Upper lobe of left lung (tissue), 6 donors: ENCODE results near the gene C2orf42. TPM values are rescaled to one million over a fixed set of nuclear protein-coding genes. Genes with fewer than 3 reads are reported as not detected.
"Not testable (repeated sequence)": the region's sequence is repeated elsewhere in the genome, so short reads cannot be mapped to it uniquely, and the experiment has no call there.

Source experiments
- ATAC-seq, 2 donors: fragments of 200-7000 bp; cut with Tn5 transposase; one replicate each; pipeline ENCODE4 v1.9.1; 2022; ENCODE audit warnings: mild to moderate bottlenecking in 2 of 2, moderate library complexity in 2 of 2; ENCODE audit not compliant: low FRiP score in 2 of 2
- DNase-seq, 2 donors: peaks; one replicate each; pipeline ENCODE4 v3.0.0-alpha.2; 2019 to 2020
- H3K27ac ChIP-seq, 4 donors: fragments of 200-600 bp; sonication (generic); one replicate each; pipeline ENCODE4 v1.5.1; 2016 to 2019
- H3K27me3 ChIP-seq, 4 donors: fragments of 200-600 bp; sonication (generic); one replicate each; pipeline ENCODE4 v1.5.1; 2017 to 2019
- H3K36me3 ChIP-seq, 4 donors: fragments of 200-600 bp; sonication (generic); one replicate each; pipeline ENCODE4 v1.5.1; 2016 to 2019
- H3K4me1 ChIP-seq, 4 donors: fragments of 200-600 bp; sonication (generic); one replicate each; pipeline ENCODE4 v1.5.1; 2018 to 2019
- H3K4me3 ChIP-seq, 4 donors: fragments of 200-600 bp; sonication (generic); one replicate each; pipeline ENCODE4 v1.5.1; 2017 to 2019; ENCODE audit warnings: mild to moderate bottlenecking in 2 of 4, moderate library complexity in 1 of 4
- H3K9me3 ChIP-seq, 4 donors: fragments of 200-600 bp; sonication (generic); one replicate each; pipeline ENCODE4 v1.5.1; 2018 to 2019
- EP300 ChIP-seq, 4 donors: sonication (generic); formaldehyde crosslinking; IDR thresholded peaks; one replicate each; pipeline ENCODE4 v1.5.1; 2017; ENCODE audit warnings: antibody characterized with exemption in 4 of 4, control low read depth in 2 of 4
- POLR2A ChIP-seq, 4 donors: fragments of 450-650 bp; IDR thresholded peaks; one replicate each; pipeline ENCODE4 v1.5.1; 2016 to 2017; ENCODE audit warnings: antibody characterized with exemption in 4 of 4, mild to moderate bottlenecking in 2 of 4
- POLR2AphosphoS5 ChIP-seq, 2 donors: sonication (generic); formaldehyde crosslinking; IDR thresholded peaks; one replicate each; pipeline ENCODE4 v1.5.1; 2017; ENCODE audit warnings: antibody characterized with exemption in 2 of 2
- WGBS, 2 donors: methylation state at CpG; one replicate each; pipeline ENCODE4 v1.1.5; 2017 to 2018; 5-methylcytosine and 5-hydroxymethylcytosine counted together
- total RNA-seq, 6 donors: library from RNA; depleted of rRNA in 4 of 6; stranded (reverse); fragments of >200 nt in 4 of 6; gene quantifications; one replicate each; pipeline versions ENCODE4 v1.1.0 to v1.2.1, GENCODE V29; 2016 to 2021
- TF ChIP-seq, protein P1 (sequence below), 6 experiments: fragments of 450-650 bp in 4 of 6; fragments of 200-600 bp in 2 of 6; sonication (generic) in 2 of 6; IDR thresholded peaks; one replicate each; pipeline ENCODE4 v1.5.1; 2016 to 2019; ENCODE audit warnings: antibody characterized with exemption in 6 of 6
- donor health status: DM: no; HTN: no; CAD: no; lungs with moderate emphysema.
- donor health status: DM: no; HTN: yes; CAD: no; lungs with severe emphysema.

C2orf42 gene
- total RNA-seq, 6 donors from 2014 or later = 7.8 to 15.0 (median 12.4) TPM

DNA sequence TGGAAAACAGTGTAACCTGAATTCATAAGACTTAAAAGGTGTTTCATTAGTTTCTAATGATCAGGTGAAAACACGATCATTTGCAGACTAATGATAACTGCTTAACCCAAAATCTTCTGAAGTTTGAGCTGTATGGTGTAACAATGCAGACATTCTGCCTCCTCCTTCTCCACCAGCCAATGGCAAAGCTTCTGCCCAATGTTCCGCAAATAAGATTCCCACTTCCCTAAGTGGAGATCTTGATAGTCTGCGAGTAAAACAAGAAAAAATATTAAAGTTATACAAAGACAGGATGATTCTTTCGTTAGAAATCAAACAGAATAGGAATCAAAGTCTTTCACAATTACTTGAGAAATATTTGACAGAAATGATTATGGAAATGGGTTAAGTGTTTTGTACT is 8.1 kb downstream of the C2orf42 start:
- no peaks in the 10 kb centered on the region for H3K9me3 ChIP-seq
- no peaks in the 10 kb centered on the region for H3K4me1 ChIP-seq
- no peaks in the 10 kb centered on the region for H3K27me3 ChIP-seq
- ATAC-seq = no peak
- WGBS, 2 donors = 78 to 88% methylated on average over 4 of the region's 4 CpGs
- H3K36me3 ChIP-seq = peaks cover 0 to 46% (median 21%) of the 10 kb centered on the region in 4 donors
- no peak for DNase-seq
- TF ChIP-seq, protein P1, sequence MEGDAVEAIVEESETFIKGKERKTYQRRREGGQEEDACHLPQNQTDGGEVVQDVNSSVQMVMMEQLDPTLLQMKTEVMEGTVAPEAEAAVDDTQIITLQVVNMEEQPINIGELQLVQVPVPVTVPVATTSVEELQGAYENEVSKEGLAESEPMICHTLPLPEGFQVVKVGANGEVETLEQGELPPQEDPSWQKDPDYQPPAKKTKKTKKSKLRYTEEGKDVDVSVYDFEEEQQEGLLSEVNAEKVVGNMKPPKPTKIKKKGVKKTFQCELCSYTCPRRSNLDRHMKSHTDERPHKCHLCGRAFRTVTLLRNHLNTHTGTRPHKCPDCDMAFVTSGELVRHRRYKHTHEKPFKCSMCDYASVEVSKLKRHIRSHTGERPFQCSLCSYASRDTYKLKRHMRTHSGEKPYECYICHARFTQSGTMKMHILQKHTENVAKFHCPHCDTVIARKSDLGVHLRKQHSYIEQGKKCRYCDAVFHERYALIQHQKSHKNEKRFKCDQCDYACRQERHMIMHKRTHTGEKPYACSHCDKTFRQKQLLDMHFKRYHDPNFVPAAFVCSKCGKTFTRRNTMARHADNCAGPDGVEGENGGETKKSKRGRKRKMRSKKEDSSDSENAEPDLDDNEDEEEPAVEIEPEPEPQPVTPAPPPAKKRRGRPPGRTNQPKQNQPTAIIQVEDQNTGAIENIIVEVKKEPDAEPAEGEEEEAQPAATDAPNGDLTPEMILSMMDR (IDR thresholded peaks at IDR 0.05) = no peak
- TF ChIP-seq POLR2A (IDR thresholded peaks at IDR 0.05) = no peak
- TF ChIP-seq POLR2AphosphoS5 (IDR thresholded peaks at IDR 0.05) = no peak
- no peak for TF ChIP-seq EP300 (IDR thresholded peaks at IDR 0.05)
- H3K27ac ChIP-seq = no peak overlapping the region
- no peak overlapping the region for H3K4me3 ChIP-seq

DNA sequence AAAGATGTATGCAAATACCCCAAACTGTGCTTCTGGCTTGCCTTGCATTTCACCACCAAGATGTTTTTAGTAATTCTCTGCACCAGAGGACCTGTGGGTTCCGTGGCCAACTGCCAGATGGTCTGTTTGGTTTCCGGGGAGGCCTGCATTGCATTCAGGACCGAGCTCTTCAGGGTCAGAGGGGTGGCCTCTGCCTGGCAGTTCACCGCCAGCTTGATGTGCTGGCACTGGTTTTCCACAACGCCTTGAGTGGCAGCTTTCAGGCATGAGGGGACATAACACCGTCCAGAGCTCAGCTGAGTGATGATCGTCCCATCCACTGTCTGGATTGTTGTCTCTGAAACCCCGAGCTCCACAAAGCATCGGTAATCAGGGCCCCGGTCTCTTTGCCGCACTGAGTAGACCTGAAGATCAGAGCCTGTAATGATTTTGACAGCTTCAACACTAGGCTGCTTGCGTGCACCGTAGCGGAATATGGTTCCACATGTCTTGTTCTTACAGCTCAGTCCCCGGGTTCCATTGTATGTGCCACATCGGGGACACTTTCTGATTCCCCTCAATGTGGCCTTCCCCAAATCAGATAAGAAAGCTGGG is 9.4 kb downstream of the C2orf42 start:
- H3K36me3 ChIP-seq = peaks cover 0 to 58% (median 26%) of the 10 kb centered on the region in 4 donors
- TF ChIP-seq EP300 (IDR thresholded peaks at IDR 0.05) = no peak
- TF ChIP-seq POLR2A (IDR thresholded peaks at IDR 0.05) = no peak
- TF ChIP-seq, protein P1 (IDR thresholded peaks at IDR 0.05) = no peak
- TF ChIP-seq POLR2AphosphoS5 (IDR thresholded peaks at IDR 0.05) = no peak
- DNase-seq (no peak), ATAC-seq (no peak)
- whole genome bisulfite sequencing, 2 donors = 85 to 88% methylated on average over 12 to 16 of the region's 16 CpGs
- no peaks in the 10 kb centered on the region for H3K9me3 ChIP-seq
- H3K4me1 ChIP-seq = no peaks in the 10 kb centered on the region
- no peaks in the 10 kb centered on the region for H3K27me3 ChIP-seq
- H3K27ac ChIP-seq = no peak overlapping the region
- H3K4me3 ChIP-seq = no peak overlapping the region

DNA sequence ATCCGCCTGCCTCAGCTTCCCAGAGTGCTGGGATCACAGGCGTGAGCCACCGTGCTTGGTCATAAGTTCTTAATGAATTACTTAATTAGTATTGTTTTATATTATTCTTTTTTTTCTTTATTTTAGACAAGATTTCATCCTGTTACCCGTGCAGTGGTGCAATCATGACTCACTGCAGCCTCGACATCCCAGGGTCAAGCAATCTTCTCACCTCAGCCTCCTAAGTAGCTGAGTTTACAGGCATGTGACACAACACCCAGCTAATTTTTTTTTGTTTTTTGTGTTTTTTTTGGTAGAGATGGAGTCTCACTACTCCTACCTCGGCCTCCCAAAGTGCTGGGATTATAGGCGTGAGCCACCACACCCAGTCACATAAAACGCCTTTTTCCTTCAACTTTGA is 17.3 kb downstream of the C2orf42 start:
- no peak for TF ChIP-seq EP300 (IDR thresholded peaks at IDR 0.05)
- TF ChIP-seq, protein P1 (IDR thresholded peaks at IDR 0.05) = no peak
- TF ChIP-seq POLR2AphosphoS5 (IDR thresholded peaks at IDR 0.05) = no peak
- no peak for TF ChIP-seq POLR2A (IDR thresholded peaks at IDR 0.05)
- DNase-seq (no peak), ATAC-seq (no peak)
- Histone ChIP-seq H3K36me3 (peaks cover 0 to 97% (median 40%) of the 10 kb centered on the region in 4 donors), H3K27ac (no peak overlapping the region), H3K4me3 (no peak overlapping the region), H3K27me3 (no peaks in the 10 kb centered on the region), H3K9me3 (no peaks in the 10 kb centered on the region), H3K4me1 (no peaks in the 10 kb centered on the region)
- WGBS, 2 donors = 92 to 95% methylated on average over 8 of the region's 8 CpGs

DNA sequence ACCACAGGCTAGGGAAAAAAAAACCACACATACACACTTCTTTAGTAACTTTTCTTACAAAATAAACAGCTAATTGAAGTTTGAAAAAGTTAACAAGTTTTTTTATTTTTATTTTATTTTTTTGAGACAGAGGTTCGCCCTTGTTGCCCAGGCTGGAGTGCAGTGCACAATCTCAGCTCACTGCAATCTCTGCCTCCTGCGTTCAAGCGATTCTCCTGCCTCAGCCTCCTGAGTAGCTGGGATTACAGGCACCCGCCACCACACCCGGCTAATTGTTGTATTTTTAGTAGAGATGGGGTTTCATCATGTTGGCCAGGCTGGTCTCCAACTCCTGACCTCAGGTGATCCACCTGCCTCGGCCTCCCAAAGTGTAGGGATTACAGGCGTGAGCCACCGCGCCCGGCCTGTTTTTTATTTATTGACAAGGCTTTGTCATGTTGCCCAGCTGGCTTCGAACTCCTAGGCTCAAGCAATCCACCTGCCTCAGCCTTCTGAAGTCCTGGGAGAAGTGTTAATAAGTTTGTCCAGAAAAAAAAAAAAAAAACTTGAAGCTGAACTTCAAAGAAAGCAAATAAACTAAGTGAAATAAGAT is 21.1 kb downstream of the C2orf42 start:
- not testable (repeated sequence) for H3K4me3 ChIP-seq, H3K4me1 ChIP-seq, H3K9me3 ChIP-seq, H3K27me3 ChIP-seq, DNase-seq, ATAC-seq, H3K27ac ChIP-seq
- 96% methylated on average over 11 of the region's 11 CpGs for WGBS, 2 donors
- peaks cover 10 to 92% (median 37%) of the 10 kb centered on the region in 4 donors for H3K36me3 ChIP-seq

DNA sequence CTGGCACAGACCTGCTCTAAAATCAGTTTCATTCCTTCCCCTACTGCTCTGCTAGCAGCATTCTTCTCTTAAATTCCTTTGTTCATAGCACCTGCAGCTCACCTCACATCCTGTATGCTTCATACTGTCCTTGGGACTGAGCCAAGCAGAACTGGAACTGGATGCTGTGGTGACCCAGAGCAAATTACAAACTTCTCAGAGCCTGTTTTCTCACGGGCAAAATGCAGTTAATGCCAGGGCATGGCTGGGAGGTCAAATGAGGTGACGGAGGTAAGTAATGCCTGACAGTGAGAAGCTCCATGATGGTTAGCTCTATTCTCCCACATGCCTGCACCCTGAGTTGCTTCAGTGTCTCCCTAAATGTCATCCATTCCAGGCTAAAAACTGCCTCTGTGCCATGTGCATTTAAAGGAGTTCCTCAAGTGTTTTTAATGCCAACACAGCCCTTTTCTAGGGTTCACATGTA is 29.7 kb downstream of the C2orf42 start:
- Histone ChIP-seq H3K27me3 (no peaks in the 10 kb centered on the region), H3K4me3 (no peak overlapping the region), H3K9me3 (no peaks in the 10 kb centered on the region), H3K36me3 (peaks cover 11 to 90% (median 46%) of the 10 kb centered on the region in 4 donors), H3K4me1 (no peaks in the 10 kb centered on the region), H3K27ac (no peak overlapping the region)
- no peak for DNase-seq
- ATAC-seq = no peak
- WGBS, 2 donors = 76 to 80% methylated on average over 2 of the region's 2 CpGs
- TF ChIP-seq, protein P1 (IDR thresholded peaks at IDR 0.05) = no peak
- TF ChIP-seq POLR2AphosphoS5 (IDR thresholded peaks at IDR 0.05) = no peak
- TF ChIP-seq EP300 (IDR thresholded peaks at IDR 0.05) = no peak
- no peak for TF ChIP-seq POLR2A (IDR thresholded peaks at IDR 0.05)
